Epidermal melanocyte (primary cell): Measurements from ENCODE around the gene YBX2.

ENCODE experiments used
- DNase-seq: peaks from one replicate; pipeline ENCODE4 v3.0.0; 2011; ENCODE audit warnings: low spot score; ENCODE audit not compliant: insufficient read length

YBX2 gene

DNA sequence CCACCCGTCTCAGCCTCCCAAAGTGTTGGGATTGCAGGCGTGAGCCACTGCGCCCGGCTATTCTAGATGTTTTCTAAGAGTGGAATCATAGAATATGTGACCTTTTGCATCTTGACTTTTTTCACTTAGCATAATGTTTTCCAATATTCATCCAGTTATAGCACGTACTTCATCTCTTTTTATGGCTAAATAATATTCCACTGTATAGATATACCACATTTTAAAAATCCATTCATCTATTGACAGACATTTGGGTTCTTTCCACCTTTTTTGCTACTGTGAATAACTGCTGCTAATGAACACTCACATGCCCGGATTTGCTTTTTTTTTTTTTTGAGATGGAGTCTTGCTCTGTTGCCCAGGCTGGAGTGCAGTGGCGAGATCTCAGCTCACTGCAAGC, 9.7 kb upstream of the YBX2 start:
- DNase-seq: no peak

DNA sequence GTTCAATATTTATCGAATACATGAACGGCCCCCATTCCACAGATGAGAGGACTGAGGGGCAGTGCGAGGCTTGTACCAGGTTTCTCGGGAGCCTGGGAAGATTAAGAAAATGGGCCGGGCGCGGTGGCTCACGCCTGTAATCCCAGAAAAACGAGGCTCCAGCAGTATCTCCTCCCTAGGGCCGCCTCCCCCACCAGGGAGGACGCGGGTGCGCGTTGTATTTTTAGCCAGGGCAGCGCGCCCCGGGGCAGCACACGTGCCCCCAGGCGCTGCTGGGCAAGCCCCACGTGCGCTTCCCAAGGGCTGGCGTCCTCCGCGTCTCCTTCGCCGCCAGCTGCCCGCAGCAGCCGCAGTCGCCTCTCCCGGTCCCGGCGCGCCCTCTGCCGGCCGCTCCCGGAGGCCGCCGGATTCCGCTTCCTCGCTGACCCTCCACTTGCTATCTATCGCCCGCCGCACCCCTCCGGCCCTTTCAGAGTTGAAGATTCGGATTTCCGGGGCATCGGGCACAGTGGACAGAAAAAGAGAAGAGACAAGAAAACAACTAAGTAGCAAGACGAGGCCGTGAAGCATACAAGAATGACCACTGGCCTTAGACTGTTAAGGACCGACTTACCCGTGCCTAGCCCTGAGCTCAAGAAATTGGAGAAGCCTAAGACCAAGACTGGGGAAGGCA, 1.9 kb upstream of the YBX2 start:
- peak; percentile 87 for DNase-seq

DNA sequence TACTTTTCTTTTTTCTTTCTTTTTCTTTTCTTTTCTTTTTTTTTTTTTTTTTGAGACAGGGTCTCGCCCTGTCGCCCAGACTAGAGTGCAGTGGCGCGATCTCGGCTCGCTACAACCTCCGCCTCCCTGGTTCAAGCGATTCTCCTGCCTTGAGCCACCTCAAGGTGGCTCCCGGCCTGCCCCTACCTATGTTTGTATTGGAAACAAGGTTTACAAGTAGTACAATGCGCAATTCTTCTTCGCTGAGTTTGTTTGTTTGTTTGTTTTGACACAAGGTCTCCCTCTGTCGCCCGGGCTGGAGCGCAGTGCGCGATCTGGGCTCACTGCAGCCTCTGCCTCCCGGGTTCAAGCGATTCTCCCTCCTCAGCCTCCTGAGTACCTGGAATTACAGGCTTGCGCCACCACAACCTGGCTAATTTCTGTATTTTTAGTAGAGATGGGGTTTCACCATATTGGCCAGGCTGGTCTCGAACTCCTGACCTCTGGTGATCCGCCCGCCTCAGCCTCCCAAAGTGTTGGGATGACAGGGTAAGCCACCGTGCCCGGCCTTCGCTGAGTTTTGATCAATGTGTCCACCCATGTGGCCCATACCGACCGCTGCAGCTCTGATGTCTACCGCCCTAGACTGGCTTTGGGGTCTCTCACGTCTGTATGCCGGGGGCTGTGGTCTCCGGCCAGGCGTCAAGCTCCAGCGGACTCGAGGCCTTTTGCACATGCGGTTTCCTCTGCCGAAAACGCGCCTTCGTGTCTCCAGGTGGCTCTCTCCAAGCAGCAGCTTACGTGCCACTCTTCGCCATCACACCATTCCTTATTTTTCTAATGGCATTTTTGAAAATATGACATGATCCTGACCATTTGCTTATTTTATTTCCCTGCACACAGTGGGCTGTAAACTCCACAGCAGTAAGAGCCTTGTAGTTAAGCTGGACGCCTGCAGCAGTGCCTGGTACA, 1.1 kb upstream of the YBX2 start:
- peak; percentile 2 for DNase-seq

DNA sequence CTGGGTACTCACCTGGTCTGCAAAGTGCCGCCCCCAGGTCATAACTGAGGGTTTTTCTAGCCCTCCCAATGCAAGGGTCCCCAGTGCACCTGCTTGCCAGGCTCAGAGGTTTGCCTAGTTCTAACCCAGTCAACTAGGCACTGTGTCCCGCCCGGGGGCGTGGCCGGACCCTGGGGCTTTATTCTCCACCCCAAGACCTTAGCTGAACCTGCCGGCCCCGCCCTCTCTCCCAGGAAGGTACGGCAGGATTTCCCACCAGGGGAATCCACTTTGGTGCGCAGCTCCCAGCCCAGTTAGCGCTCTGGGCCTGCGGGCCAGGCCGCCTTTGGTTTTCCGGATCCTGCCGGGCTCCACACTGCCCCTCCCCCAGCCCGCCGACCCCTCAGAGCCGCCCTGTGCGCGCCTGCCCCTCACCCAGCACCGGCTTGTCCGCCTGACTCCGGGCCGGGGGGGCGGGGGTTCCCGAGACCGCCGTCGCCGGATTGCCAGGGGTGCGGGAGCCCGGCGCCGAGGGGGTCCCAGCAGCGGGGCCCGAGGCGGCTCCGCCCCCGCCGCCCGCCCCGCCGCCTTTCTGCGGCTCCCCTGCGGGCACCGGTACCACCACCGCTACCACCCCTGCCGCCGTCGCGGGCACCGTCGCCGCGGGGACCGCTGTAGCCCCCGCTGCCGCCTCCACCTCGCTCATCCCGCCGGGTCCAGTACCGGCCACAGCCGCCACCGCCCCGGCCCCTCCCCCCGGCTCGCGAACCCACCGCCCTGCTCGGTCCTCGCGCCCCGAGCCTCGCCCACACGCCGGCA, 424 bp downstream of the YBX2 start:
- DNase-seq: peak; percentile 14

DNA sequence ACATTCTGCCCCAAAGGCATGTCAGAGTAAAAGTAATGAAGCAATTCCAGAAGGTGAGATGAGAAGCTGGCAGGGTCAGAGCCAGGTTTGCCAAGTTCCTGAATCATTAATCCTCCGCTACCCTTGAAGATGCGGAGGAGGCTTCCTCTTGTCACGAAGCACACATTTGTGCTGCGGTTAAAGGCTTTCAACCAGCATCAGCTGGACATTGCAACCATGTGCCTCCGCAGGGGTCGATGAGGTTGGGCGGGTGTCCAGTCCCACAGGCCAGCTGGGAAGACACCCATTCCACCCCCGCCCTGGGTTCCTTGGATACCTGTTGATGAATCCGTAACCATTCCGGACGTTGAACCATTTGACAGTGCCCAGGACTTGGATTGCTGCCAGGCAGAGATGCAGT, 1.3 kb downstream of the YBX2 start:
- peak; percentile 17 for DNase-seq

DNA sequence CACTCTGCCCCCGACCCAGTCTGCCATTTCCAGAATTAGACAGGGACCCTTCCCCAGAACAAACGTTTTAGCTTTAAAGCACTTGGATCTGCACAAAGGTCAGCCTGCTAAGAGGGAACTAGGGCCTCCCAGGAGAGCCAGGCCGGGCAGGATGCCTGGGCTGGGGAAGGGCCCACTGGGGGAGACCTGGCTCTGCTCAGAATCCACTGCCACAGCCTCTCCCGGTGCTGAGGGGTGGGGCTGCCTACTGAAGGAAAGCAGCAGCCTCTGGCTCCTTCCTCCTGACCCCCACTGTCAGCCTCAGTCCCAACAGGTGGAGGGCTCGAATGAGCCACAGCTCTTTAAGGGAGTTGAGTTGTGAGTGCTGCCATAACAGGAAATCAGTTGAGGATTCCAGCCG, 1.7 kb downstream of the YBX2 start:
- peak; percentile 9 for DNase-seq

DNA sequence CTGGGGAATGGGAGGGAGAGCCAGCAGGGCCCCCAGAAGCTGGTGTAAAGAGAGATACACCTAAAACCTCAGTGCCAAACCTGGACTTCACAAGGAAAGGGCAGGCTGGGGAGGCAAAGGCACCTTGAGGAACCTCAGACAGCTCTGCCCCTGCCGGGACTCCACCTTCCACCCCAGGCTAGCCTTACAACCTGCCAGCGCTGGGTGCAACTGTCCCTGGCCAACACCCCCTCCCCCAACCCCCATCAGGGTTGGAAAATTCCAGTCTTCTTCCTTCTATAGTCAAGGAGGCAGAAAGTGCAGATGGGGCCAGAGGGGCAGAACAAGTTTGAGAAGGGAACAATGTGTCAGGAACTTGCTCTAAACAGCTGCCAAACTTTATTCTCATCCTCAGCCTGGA, 2.2 kb downstream of the YBX2 start:
- peak; percentile 9 for DNase-seq

DNA sequence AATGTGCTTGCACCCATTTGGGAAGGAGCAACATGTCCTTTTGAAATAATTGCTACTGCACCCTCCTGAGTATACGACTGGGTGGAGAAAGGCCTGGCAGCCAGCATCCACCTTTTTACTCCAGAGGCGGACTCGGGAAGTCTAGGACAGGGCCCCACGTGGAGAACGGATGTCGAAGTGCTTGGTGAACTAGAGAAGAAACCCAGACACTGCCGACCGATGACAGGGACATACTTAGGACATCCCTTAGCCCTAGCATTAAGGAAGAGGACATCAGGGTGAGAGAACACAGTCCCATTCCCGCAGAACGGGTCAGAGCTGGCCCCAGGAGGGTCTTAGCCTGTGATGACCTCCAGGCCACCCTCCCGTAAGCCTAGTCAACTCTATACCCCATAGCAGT, 3.8 kb downstream of the YBX2 start:
- DNase-seq: peak; percentile 12

DNA sequence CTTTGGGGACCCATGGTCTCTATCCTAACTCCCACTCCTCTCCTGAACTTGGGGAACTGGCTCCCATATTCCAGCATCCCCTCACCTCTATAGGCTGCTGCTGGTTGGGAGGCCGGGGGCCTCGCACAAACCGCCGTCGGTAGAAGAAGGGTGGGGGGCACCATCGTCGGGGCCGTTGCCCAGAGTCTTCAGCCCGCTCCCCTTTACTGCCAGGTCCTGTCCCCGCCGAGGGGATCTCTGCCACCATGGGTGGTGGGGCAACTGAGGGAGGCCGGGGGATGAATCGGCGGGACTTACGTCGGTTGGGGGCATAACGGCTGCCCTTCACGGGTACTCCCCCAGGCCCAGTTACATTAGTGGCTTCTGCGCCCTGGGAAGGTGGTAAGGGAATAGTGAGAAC, 4.3 kb downstream of the YBX2 start:
- DNase-seq: no peak

DNA sequence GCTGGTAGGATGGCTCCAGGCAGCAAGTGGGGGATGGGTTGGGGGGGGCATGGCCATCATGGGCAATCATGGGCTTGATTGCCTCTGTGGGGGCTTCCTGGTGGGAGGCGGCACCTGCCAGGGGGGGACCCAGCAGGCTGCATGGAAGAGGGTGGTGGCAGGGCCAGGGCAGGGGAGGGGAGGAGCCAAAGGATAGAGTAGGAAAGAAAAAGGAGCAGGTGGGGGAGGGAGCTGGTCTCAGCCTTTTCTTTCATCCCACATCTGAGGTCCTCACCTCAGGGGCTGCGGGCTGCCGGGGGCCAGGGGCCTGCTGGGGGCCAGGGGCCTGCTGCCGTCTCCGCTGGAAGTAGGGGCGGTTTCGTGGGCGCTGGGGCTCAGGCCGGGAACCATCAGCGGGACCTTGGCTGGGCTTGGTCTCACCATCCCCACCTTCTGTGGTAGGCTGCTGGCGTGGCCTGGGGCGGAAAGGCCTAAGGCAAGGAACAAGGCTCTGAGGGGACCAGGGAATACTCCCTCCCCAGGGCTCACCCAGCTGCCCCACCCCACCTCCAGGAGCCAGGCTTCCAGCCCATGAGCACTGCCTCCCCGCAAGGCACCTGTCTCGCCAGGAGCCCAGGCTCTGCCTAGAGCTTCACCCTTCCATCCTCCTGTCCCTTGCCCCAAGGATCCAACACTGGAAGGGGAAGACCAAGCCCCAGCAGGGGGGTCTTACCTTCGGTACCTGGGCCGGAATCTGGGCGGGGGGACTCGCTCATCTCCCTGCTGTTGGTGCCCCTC, 5.0 kb downstream of the YBX2 start:
- peak; percentile 15 for DNase-seq

DNA sequence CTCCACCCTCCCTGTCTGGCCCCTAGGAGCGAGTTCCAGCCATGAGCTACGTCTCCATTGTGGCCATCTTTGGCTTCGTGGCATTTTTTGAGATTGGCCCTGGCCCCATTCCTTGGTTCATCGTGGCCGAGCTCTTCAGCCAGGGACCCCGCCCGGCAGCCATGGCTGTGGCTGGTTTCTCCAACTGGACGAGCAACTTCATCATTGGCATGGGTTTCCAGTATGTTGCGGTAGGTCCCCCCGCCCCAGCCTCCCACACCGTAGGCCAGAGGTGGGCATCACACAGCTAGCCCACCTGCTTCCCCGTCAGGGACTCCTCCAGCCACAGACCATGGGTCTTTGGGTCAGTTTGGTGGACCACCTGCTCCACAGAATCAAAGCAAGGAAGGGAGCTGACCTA, 8.8 kb downstream of the YBX2 start:
- DNase-seq: no peak

DNA sequence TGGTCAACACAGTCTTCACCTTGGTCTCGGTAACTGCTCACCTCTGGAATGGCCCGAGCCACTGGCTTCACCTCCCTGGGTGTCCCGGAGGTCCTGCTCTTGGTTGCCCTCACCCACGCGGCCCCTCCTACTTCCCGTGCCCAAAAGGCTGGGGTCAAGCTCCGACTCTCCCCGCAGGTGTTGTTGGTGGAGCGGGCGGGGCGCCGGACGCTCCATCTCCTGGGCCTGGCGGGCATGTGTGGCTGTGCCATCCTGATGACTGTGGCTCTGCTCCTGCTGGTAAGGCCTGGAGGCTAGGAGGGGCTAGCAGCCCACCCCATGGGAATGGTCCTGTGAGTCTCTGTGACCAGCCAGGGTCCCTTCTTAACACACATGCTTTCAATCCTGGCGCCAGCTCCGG, 9.5 kb downstream of the YBX2 start:
- DNase-seq: no peak

DNA sequence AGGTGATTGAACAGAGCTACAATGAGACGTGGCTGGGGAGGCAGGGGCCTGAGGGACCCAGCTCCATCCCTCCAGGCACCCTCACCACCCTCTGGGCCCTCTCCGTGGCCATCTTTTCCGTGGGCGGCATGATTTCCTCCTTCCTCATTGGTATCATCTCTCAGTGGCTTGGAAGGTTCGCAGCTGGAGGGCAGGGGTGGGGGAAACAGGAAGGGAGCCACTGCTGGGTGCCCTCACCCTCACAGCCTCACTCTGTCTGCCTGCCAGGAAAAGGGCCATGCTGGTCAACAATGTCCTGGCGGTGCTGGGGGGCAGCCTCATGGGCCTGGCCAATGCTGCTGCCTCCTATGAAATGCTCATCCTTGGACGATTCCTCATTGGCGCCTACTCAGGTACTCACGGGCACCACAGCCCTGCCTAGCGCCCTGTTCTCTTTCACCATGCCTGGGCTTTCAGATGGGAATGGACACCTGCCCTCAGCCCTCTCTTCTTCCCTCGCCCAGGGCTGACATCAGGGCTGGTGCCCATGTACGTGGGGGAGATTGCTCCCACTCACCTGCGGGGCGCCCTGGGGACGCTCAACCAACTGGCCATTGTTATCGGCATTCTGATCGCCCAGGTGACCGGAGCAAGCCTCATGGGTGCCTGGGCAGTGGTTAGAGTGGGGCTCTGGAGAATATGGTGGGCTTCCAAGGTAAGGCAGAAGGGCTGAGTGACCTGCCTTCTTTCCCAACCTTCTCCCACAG, 10.8 kb downstream of the YBX2 start:
- peak; percentile 13 for DNase-seq

DNA sequence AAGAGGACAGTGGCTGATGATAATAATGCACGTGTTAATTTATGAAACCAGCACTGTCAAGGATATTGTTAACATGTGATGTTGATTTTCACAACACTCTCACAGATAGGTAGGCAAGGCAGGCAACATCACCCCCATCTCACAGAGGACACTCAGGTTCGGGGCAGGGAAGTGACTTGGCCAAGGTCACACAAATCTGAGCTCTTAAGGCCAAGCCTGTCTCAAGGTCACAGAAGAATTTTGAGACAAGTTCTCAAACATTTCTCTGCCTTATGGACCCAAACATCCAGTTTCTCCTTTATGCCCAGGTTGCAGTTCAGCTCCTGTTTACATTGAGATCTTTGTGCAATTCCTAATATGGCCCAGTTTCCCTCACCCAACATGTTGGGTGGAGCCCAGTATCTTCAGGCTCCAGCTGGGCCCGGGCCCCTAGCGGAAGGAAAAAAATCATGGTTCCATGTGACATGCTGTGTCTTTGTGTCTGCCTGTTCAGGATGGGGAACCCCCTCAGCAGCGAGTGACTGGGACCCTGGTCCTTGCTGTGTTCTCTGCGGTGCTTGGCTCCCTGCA, 11.6 kb downstream of the YBX2 start:
- DNase-seq: peak; percentile 4

DNA sequence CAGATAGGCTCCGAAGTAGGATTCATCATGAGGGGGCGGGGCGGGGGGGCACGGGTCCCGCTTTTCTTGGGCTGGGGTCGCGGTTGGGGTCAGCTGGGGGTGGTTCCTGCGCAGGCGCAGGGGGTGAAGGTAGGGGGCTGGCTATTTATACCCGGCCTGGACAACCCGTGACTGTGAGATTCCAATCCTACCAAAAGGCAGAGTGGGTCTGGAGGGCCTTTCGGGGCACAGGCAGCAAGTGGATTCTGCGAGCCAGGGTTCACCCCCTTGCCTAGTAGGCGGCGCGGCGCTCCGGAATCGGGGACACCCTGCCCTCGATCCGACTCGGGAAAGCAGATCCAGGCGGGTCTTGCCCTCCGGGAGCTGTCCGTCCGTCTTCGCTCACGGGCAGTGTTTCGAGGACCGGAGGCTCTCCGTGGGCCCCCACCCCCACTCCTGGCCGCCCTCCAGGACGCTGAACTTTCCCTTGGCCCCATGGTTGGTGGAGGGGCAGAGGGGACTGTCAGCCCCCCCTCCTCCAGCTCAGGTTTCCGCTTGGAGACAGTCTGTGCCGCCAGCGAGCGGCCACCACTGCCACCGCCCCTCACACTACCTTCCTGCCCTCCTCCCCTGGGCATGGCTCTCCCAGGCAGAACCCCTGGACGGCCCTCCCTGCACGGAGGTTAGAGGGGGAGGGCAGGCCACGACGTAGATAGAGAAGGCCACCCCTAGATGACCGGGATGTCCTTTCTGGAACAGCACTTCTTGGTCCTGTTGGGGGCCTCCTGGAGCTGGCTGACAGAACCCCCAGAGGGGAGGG, 12.3 kb downstream of the YBX2 start:
- peak; percentile 16 for DNase-seq

DNA sequence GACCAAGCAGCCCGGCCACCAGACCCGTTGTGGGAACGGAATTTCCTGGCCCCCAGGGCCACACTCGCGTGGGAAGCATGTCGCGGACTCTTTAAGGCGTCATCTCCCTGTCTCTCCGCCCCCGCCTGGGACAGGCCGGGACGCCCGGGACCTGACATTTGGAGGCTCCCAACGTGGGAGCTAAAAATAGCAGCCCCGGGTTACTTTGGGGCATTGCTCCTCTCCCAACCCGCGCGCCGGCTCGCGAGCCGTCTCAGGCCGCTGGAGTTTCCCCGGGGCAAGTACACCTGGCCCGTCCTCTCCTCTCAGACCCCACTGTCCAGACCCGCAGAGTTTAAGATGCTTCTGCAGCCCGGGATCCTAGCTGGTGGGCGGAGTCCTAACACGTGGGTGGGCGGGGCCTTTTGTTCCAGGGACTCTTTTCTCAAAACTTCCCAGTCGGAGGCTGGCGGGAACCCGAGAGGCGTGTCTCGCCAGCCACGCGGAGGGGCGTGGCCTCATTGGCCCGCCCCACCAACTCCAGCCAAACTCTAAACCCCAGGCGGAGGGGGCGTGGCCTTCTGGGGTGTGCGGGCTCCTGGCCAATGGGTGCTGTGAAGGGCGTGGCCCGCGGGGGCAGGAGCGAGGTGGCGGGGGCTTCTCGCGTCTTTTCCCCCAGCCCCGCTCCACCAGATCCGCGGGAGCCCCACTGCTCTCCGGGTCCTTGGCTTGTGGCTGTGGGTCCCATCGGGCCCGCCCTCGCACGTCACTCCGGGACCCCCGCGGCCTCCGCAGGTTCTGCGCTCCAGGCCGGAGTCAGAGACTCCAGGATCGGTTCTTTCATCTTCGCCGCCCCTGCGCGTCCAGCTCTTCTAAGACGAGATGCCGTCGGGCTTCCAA, 13.1 kb downstream of the YBX2 start, which contains the start of gene SLC2A4:
TSS of gene SLC2A4 (plus strand) at position 645 of the 879 bp plus-strand sequence. CDS start at position 862, 217 bp downstream.
- peak; percentile 96 for DNase-seq

DNA sequence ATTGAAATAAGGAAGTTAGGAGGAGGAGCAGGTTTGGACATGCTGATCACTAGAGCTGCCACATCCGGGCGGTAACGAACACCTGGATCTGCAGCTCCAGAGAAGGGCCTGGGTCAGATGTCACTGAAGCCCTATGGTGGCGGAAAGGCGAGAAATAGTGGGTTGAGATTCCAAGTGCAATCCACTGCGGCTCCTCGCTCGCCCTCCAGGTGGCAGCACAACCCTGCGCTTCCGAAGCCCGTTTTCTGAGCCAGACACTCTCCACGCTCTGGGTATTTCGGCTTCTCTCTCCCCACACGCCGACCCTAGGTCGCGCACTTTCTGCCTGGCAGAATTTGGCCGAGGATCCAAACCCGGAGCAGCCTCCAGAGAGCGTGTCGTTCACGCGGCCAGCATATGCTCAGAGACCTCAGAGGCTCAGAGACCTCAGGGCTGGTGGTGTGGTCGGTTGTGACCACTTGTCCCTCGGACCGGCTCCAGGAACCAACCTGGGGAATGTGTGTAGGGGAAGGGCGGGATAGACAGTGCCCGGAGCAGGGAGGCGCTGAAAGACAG, 13.8 kb downstream of the YBX2 start:
- peak; percentile 86 for DNase-seq

DNA sequence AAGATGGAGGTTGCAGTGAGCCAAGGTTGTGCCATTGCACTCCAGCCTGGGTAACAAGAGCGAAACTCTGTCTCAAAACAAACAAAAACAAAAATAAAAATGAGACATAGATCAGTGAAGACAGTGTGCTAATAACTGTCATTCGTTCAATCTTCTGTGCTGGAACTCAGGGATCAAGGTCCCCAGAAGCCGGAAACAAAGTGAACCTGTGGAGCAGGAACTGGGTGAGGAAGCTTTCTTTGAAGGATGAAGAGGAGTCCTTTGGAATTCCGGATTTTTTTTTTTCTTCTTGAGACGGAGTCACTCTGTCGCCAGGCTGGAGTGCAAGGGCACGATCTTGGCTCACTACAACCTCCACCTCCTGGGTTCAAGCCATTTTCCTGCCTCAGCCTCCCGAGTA, 15.0 kb downstream of the YBX2 start:
- no peak for DNase-seq
